GM12878 (cell line): ENCODE data around the gene MAST3. TPM values are rescaled to one million over a fixed set of nuclear protein-coding genes. Genes with fewer than 3 reads are reported as not detected.

ENCODE experiments used
- EZH2 ChIP-seq: IDR thresholded peaks from 2 replicates; pipeline ENCODE4 v1.6.1; 2012; ENCODE audit warnings: low read depth, mild to moderate bottlenecking, control low read depth, inconsistent platforms, low read length, borderline replicate concordance; ENCODE audit not compliant: control insufficient read depth
- FOXM1 ChIP-seq: IDR thresholded peaks from 2 replicates; pipeline ENCODE4 v1.6.1; 2012; ENCODE audit warnings: low read depth, mild to moderate bottlenecking, inconsistent platforms, low read length, moderate library complexity
- MEF2B ChIP-seq: fragments of 450-650 bp; IDR thresholded peaks from 2 replicates; pipeline ENCODE4 v1.6.1; 2018; ENCODE audit warnings: mild to moderate bottlenecking, moderate library complexity; ENCODE audit not compliant: partially characterized antibody, poor library complexity, severe bottlenecking
- NBN ChIP-seq: fragments of 450-650 bp; IDR thresholded peaks from 2 replicates; pipeline ENCODE4 v1.6.1; 2016
- NFIC ChIP-seq: IDR thresholded peaks from 2 replicates; pipeline ENCODE4 v1.6.1; 2012; ENCODE audit warnings: low read depth, mild to moderate bottlenecking, inconsistent platforms, low read length, moderate library complexity
- polyA plus RNA-seq, 11 experiments: library from polyadenylated mRNA; depleted of rRNA in 4 of 11; unstranded in 6 of 11; stranded (reverse) in 5 of 11; fragments of >200 nt; fragmentation: Nextera tagmentation in 4 of 11; fragmentation: Illumina TruSeq in 1 of 11; extraction: Ambion mirVana in 4 of 11; extraction: Trizol in 1 of 11; gene quantifications; 1 replicate in 1 of 11; 2 replicates in 10 of 11; pipeline versions ENCODE4 v1.2.1 to v1.2.3, GENCODE V29; 2011 to 2016; ENCODE audit warnings: inconsistent platforms in 2 of 11, missing spikeins in 2 of 11, low read depth in 1 of 11
- total RNA-seq, 4 experiments: library from RNA; depleted of rRNA in 3 of 4; stranded (reverse); fragments of >200 nt in 3 of 4; fragmentation: Illumina TruSeq in 1 of 4; extraction: Trizol in 1 of 4; gene quantifications; 2 replicates each; pipeline versions ENCODE4 v1.2.1 to v1.2.3, GENCODE V29; 2013 to 2021
- TF ChIP-seq, protein P1 (sequence below): IDR thresholded peaks from 2 replicates; pipeline ENCODE4 v1.6.1; 2011; ENCODE audit warnings: borderline replicate concordance, low read depth, mild to moderate bottlenecking, moderate library complexity, mixed read lengths, low read length; ENCODE audit not compliant: insufficient read depth; ENCODE audit errors: extremely low read length
- TF ChIP-seq, protein P2 (sequence below): fragments of 450-650 bp; IDR thresholded peaks from 2 replicates; pipeline ENCODE4 v1.6.1; 2018; ENCODE audit warnings: borderline replicate concordance, mild to moderate bottlenecking; ENCODE audit not compliant: partially characterized antibody
- TF ChIP-seq, protein P3 (sequence below): IDR thresholded peaks from 2 replicates; pipeline ENCODE4 v1.6.1; 2012; ENCODE audit warnings: mild to moderate bottlenecking, low read depth, low read length
- TF ChIP-seq, protein P4 (sequence below): fragments of 450-650 bp; IDR thresholded peaks from 2 replicates; pipeline ENCODE4 v1.6.1; 2016; ENCODE audit warnings: mild to moderate bottlenecking

Gene MAST3
- total and polyA plus RNA-seq, 10 of the 15 experiments (the other 5 are each of a cell fraction or from before 2014, with no cell fraction given): 3.0 to 22.2 (median 7.5) TPM

DNA sequence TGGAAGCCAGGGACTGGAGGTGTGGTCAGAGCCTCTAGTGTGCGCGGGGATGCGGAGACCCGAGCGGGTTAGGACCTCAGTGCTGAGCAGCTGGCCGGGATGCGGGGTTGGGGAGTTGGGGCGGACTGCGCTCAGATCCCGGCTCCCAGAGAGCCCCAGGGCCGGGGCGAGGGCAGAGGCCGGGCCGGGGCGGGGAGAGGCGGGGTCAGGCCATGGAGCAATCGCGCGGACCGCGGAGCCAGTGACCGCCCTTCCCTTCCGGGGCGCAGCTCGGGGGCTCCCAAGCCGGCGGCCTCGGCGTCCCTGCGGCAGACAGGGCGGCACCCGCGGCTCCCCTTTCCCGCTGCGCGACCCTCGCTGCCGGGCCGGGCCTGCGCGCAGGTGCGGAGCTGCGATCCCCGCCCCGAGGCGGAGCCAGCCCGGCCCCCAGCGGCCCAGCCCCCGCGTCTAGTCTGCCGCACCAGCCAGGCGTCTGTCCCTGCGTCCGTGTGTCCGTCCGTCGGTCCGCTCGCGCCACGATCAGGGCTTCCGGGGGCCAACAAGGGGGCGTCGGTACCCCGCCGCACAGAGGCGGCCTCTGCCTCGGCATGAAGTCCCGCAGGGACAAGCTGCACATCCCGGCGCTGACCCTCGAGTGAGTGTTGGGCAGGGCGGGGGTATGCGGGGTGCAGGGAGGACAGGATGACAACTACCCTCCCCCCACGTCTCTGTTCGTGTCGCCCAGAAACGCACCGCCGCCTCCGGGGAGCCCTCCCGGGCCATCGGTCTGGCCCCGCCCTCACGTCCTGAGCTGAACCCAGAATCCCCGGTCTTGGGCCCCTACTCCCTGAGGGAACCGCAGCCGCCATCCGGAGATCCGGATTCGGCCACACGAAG, 12.4 kb downstream of the MAST3 start (continued):
- TF ChIP-seq, protein P1, sequence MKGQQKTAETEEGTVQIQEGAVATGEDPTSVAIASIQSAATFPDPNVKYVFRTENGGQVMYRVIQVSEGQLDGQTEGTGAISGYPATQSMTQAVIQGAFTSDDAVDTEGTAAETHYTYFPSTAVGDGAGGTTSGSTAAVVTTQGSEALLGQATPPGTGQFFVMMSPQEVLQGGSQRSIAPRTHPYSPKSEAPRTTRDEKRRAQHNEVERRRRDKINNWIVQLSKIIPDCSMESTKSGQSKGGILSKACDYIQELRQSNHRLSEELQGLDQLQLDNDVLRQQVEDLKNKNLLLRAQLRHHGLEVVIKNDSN: no peak
- TF ChIP-seq, protein P2, sequence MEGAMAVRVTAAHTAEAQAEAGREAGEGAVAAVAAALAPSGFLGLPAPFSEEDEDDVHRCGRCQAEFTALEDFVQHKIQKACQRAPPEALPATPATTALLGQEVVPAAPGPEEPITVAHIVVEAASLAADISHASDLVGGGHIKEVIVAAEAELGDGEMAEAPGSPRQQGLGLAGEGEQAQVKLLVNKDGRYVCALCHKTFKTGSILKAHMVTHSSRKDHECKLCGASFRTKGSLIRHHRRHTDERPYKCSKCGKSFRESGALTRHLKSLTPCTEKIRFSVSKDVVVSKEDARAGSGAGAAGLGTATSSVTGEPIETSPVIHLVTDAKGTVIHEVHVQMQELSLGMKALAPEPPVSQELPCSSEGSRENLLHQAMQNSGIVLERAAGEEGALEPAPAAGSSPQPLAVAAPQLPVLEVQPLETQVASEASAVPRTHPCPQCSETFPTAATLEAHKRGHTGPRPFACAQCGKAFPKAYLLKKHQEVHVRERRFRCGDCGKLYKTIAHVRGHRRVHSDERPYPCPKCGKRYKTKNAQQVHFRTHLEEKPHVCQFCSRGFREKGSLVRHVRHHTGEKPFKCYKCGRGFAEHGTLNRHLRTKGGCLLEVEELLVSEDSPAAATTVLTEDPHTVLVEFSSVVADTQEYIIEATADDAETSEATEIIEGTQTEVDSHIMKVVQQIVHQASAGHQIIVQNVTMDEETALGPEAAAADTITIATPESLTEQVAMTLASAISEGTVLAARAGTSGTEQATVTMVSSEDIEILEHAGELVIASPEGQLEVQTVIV: no peak
- TF ChIP-seq FOXM1: no peak
- TF ChIP-seq, protein P3, sequence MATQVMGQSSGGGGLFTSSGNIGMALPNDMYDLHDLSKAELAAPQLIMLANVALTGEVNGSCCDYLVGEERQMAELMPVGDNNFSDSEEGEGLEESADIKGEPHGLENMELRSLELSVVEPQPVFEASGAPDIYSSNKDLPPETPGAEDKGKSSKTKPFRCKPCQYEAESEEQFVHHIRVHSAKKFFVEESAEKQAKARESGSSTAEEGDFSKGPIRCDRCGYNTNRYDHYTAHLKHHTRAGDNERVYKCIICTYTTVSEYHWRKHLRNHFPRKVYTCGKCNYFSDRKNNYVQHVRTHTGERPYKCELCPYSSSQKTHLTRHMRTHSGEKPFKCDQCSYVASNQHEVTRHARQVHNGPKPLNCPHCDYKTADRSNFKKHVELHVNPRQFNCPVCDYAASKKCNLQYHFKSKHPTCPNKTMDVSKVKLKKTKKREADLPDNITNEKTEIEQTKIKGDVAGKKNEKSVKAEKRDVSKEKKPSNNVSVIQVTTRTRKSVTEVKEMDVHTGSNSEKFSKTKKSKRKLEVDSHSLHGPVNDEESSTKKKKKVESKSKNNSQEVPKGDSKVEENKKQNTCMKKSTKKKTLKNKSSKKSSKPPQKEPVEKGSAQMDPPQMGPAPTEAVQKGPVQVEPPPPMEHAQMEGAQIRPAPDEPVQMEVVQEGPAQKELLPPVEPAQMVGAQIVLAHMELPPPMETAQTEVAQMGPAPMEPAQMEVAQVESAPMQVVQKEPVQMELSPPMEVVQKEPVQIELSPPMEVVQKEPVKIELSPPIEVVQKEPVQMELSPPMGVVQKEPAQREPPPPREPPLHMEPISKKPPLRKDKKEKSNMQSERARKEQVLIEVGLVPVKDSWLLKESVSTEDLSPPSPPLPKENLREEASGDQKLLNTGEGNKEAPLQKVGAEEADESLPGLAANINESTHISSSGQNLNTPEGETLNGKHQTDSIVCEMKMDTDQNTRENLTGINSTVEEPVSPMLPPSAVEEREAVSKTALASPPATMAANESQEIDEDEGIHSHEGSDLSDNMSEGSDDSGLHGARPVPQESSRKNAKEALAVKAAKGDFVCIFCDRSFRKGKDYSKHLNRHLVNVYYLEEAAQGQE: no peak
- TF ChIP-seq, protein P4, sequence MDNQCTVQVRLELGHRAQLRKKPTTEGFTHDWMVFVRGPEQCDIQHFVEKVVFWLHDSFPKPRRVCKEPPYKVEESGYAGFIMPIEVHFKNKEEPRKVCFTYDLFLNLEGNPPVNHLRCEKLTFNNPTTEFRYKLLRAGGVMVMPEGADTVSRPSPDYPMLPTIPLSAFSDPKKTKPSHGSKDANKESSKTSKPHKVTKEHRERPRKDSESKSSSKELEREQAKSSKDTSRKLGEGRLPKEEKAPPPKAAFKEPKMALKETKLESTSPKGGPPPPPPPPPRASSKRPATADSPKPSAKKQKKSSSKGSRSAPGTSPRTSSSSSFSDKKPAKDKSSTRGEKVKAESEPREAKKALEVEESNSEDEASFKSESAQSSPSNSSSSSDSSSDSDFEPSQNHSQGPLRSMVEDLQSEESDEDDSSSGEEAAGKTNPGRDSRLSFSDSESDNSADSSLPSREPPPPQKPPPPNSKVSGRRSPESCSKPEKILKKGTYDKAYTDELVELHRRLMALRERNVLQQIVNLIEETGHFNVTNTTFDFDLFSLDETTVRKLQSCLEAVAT: no peak
- TF ChIP-seq EZH2: no peak
- TF ChIP-seq MEF2B: no peak
- TF ChIP-seq NFIC: no peak
- TF ChIP-seq NBN: no peak
